HUES48 (cell line): ENCODE measurements around the gene REX1BD.

Experiments used
- H3K27ac ChIP-seq: one replicate; pipeline ENCODE4 v1.7.0; 2013; ENCODE audit warnings: low read depth, low read length, inconsistent platforms
- H3K27me3 ChIP-seq: 2 replicates; pipeline ENCODE4 v1.6.1; 2013; ENCODE audit warnings: mild to moderate bottlenecking, low read length; ENCODE audit not compliant: control insufficient read depth, insufficient read depth
- H3K36me3 ChIP-seq: 2 replicates; pipeline ENCODE4 v1.6.1; 2013; ENCODE audit warnings: low read length; ENCODE audit not compliant: control insufficient read depth, insufficient read depth
- H3K4me1 ChIP-seq: 2 replicates; pipeline ENCODE4 v1.6.1; 2013; ENCODE audit warnings: mild to moderate bottlenecking, low read length; ENCODE audit not compliant: control insufficient read depth, insufficient read depth
- H3K4me3 ChIP-seq: 2 replicates; pipeline ENCODE4 v1.5.1; 2013; ENCODE audit warnings: mild to moderate bottlenecking, low read depth, low read length
- H3K9ac ChIP-seq: 2 replicates; pipeline ENCODE4 v1.6.1; 2013; ENCODE audit warnings: mild to moderate bottlenecking, low read depth, low read length, moderate library complexity
- H3K9me3 ChIP-seq: 2 replicates; pipeline ENCODE4 v1.6.1; 2013; ENCODE audit warnings: low read length; ENCODE audit not compliant: control insufficient read depth, insufficient read depth

Gene REX1BD

DNA sequence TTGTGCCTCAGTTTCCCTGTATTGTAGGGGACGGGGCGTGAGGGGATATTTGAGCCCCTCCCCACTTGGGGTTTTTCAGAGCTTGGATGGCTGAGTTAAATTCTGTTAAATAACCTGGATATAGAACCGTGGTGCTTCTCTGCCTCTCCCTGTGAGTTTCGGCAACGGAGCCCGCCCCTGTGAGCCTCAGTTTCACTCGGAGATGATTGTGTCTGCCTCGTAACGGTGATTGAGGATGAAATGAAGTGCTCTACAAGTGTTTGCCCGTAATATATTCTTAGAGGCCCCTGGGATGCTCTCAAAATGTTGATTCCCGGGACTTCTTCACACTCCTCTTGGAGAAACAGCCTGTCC is 30.4 kb upstream of the REX1BD start:
- H3K9ac ChIP-seq, result peak overlapping the region; percentile 42
- H3K4me1 ChIP-seq, result peaks cover 6% of the 10 kb centered on the region; the same call in 1 of the 2 replicates
- H3K27me3 ChIP-seq, result no peaks in the 10 kb centered on the region
- no peaks in the 10 kb centered on the region for H3K9me3 ChIP-seq
- H3K27ac ChIP-seq, result peak overlapping the region; percentile 72
- peaks cover 22% of the 10 kb centered on the region for H3K36me3 ChIP-seq
- peak overlapping the region; percentile 81 for H3K4me3 ChIP-seq

DNA sequence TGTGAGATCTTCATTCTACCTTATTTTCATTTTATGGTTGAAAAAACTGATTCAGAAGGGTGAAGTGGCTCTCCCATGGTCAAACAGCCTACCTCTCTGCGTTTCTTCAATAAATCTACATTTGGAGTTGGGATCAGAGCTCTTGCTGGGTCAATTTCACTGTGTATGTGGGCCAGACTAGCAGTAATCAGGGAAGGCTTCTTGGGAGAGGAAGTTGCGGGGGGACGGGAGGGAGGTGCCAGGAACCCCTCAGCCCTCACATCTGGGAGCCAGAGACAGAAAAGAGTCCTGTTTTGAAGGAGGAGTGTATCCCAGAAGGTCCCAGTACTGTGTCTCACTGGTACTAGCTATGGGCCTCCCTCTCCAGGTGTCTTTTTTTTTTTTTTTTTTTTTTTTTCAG is 30.0 kb upstream of the REX1BD start:
- Histone ChIP-seq H3K9me3 (no peaks in the 10 kb centered on the region), H3K4me1 (peaks cover 6% of the 10 kb centered on the region; the same call in 1 of the 2 replicates), H3K27ac (peak overlapping the region; percentile 72), H3K9ac (peak overlapping the region; percentile 42), H3K27me3 (no peaks in the 10 kb centered on the region), H3K4me3 (peak overlapping the region; percentile 81), H3K36me3 (peaks cover 26% of the 10 kb centered on the region)

GRCh38 chr19:18559685-18560084 is 28.9 kb upstream of the REX1BD start:
- H3K9ac ChIP-seq, result no peak overlapping the region
- peaks cover 37% of the 10 kb centered on the region for H3K36me3 ChIP-seq
- H3K4me3 ChIP-seq, result no peak overlapping the region
- H3K27ac ChIP-seq, result no peak overlapping the region
- no peaks in the 10 kb centered on the region for H3K9me3 ChIP-seq
- H3K4me1 ChIP-seq, result peaks cover 6% of the 10 kb centered on the region; the same call in 1 of the 2 replicates
- H3K27me3 ChIP-seq, result no peaks in the 10 kb centered on the region

DNA sequence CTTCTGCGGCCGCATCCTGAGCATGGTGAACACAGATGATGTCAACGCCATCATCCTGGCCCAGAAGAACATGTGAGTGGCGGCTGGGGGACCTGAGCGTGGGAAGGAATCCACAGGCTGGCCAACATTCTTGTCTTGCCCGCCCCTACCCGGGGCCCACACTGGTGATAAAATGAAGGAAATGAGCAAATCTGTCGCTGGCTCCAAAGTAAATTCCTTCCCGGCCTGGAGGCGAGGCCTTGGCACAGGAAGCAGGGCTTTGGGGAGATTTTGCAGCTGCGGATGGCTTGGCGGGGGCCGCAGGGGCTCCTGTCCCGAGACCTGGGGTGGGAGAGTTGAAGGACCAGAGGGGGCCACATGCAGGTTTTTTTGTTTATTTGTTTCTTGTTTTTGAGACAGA is 26.5 kb upstream of the REX1BD start:
- H3K4me1 ChIP-seq, result peaks cover 6% of the 10 kb centered on the region; the same call in 1 of the 2 replicates
- peaks cover 58% of the 10 kb centered on the region for H3K36me3 ChIP-seq
- no peak overlapping the region for H3K27ac ChIP-seq
- no peak overlapping the region for H3K9ac ChIP-seq
- H3K27me3 ChIP-seq, result no peaks in the 10 kb centered on the region
- H3K4me3 ChIP-seq, result no peak overlapping the region
- no peaks in the 10 kb centered on the region for H3K9me3 ChIP-seq

DNA sequence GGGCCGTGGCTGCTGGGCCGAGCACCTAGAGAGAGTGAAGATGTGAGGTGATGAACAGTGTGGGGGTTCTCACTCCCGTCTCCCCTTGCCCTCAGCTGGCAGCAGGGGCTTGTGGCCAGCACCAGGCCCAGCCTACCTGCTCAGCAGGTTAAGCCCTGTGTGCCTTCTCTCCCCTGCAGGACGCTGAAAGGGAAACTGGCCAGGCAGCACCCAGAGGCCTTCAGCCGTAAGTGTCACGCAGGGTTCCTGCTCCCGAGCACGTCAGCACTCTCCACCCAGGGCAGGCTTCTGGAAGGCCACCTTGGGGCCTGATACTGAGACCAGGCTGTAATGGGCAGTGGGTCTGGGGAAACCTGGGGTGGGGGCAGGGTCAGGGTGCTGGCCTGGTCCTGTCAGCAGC is 21.6 kb upstream of the REX1BD start:
- H3K27me3 ChIP-seq, result no peaks in the 10 kb centered on the region
- H3K9me3 ChIP-seq, result no peaks in the 10 kb centered on the region
- no peak overlapping the region for H3K4me3 ChIP-seq
- H3K4me1 ChIP-seq, result no peaks in the 10 kb centered on the region
- peaks cover 70% of the 10 kb centered on the region for H3K36me3 ChIP-seq
- no peak overlapping the region for H3K27ac ChIP-seq
- no peak overlapping the region for H3K9ac ChIP-seq

DNA sequence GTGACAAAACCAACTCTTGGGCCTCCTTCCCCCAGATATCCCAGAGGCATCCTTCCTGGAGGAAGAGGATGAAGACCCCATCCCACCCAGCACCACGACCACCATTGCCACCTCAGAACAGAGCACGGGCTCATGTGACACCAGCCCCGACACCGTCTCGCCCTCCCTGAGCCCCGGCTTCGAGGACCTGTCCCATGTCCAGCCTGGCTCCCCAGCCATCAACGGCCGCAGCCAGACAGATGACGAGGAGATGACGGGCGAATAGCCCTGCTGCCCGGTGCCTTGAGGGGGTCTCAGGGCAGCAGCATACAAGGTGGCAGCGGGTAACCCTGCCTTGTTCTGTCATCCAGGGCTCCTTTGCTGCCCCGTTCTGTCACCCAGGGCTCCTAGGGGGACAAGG is 20.2 kb upstream of the REX1BD start:
- Histone ChIP-seq H3K9me3 (no peaks in the 10 kb centered on the region), H3K4me3 (no peak overlapping the region), H3K36me3 (peaks cover 66% of the 10 kb centered on the region), H3K9ac (no peak overlapping the region), H3K4me1 (peaks cover 3% of the 10 kb centered on the region; the same call in 1 of the 2 replicates), H3K27ac (no peak overlapping the region), H3K27me3 (no peaks in the 10 kb centered on the region)

DNA sequence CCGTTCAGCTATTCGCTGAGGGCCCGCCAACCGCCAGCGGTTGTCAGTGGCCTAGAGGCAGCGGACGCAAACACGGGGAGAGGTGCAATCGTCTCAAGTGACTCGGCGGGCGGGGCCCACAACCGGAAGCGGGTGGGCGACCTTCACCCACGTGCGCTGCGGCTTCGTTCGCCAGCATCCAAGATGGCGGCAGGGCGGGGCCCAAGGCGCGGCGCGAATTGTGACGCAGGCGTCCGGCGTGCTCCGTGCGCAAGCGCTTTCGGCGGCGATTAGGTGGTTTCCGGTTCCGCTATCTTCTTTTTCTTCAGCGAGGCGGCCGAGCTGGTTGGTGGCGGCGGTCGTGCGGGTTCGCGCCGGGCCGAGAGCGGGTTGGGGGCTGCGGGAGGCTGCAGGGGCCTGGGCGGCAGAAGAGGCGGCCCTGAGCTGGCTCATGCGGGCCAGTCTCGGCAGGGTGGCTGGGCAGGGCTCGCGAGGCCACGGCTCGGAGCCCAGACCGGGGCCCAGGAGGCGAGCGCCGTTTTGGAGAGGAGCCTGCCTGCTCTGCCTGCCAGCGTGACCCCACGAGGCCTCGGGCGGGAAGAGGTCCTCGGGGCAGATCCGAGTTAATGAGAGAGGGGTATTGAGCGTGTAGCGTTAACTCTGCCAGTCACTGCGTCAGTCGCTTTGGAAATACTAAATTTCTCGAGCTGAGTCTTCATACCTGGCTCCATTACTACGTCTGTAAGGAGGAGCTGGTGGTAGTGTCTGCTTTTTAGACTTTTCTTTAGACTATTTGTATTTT is 16.8 kb upstream of the REX1BD start, which contains the start of gene UBA52:
Gene UBA52, plus strand, starts transcription at position 294 of the 781 bp plus-strand sequence. CDS start 1,444 bp downstream, outside the sequence.
- peaks cover 68% of the 10 kb centered on the region for H3K36me3 ChIP-seq
- H3K27me3 ChIP-seq, result no peaks in the 10 kb centered on the region
- H3K4me3 ChIP-seq, result peak within 1 kb of the TSS; percentile 99
- no peaks in the 10 kb centered on the region for H3K9me3 ChIP-seq
- peak within 1 kb of the TSS; percentile 92 for H3K9ac ChIP-seq
- H3K27ac ChIP-seq, result peak within 1 kb of the TSS; percentile 92
- H3K4me1 ChIP-seq, result peaks cover 3% of the 10 kb centered on the region; the same call in 1 of the 2 replicates

- H3K4me1 ChIP-seq, result peaks cover 3% of the 10 kb centered on the region; the same call in 1 of the 2 replicates
- H3K4me3 ChIP-seq, result no peak overlapping the region
- H3K27me3 ChIP-seq, result no peaks in the 10 kb centered on the region
- no peaks in the 10 kb centered on the region for H3K9me3 ChIP-seq
- H3K9ac ChIP-seq, result no peak overlapping the region
- peaks cover 51% of the 10 kb centered on the region for H3K36me3 ChIP-seq
- H3K27ac ChIP-seq, result no peak overlapping the region
Measured at GRCh38 chr19:18574691-18575291, 13.8 kb upstream of the REX1BD start.

- H3K9me3 ChIP-seq, result no peaks in the 10 kb centered on the region
- H3K4me3 ChIP-seq, result no peak overlapping the region
- no peak overlapping the region for H3K9ac ChIP-seq
- H3K36me3 ChIP-seq, result peaks cover 51% of the 10 kb centered on the region
- H3K27ac ChIP-seq, result no peak overlapping the region
- H3K27me3 ChIP-seq, result no peaks in the 10 kb centered on the region
- peaks cover 3% of the 10 kb centered on the region; the same call in 1 of the 2 replicates for H3K4me1 ChIP-seq
Measured at GRCh38 chr19:18576383-18576782, 12.2 kb upstream of the REX1BD start.

DNA sequence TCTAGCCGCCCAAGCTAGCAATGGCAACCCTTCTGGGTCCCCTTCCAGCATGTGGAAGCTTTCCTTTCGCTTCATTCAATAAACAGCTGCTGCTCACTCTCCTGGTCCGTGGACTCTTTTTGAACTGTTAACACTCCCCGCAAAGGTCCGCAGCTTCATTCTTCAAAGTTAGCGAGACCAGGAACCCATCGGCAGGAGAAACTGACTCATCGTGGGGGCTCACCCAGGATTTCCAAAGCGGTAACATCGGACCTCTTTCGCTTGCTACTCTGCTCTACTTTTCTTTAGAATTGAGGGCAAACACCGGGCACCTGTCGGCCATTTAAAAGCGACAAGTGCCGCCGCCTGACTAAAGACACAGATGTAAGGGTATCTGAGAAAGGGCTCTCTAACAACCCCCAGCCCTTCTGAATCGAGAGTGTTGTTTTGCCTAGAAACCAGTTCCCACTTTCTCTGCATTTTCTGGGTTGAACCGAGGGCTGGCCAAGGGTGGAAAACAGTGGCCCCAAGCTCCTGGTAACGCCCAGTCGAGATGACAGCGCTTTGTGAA is 11.2 kb upstream of the REX1BD start:
- Histone ChIP-seq H3K4me1 (peaks cover 3% of the 10 kb centered on the region; the same call in 1 of the 2 replicates), H3K27me3 (no peaks in the 10 kb centered on the region), H3K36me3 (peaks cover 51% of the 10 kb centered on the region), H3K9me3 (no peaks in the 10 kb centered on the region), H3K27ac (no peak overlapping the region), H3K9ac (no peak overlapping the region), H3K4me3 (no peak overlapping the region)

- Histone ChIP-seq H3K27ac (no peak overlapping the region), H3K27me3 (no peaks in the 10 kb centered on the region), H3K4me1 (no peaks in the 10 kb centered on the region), H3K9me3 (no peaks in the 10 kb centered on the region), H3K4me3 (no peak overlapping the region), H3K36me3 (peaks cover 24% of the 10 kb centered on the region), H3K9ac (no peak overlapping the region)
Measured at GRCh38 chr19:18580311-18580710, 8.3 kb upstream of the REX1BD start.
